BE2C (cell line): ENCODE measurements around the gene CHST11.
A peak's percentile ranks its signal among the peaks of the same experiment; 100 is the strongest.

Experiments used
- DNase-seq: peaks from one replicate; pipeline ENCODE4 v3.0.0-alpha.2; 2020
- H3K27me3 ChIP-seq: fragments of 250-450 bp; sonication (Bioruptor Pico); 2 replicates; pipeline ENCODE4 v1.5.1; 2020; ENCODE audit warnings: mild to moderate bottlenecking
- H3K36me3 ChIP-seq: fragments of 250-450 bp; sonication (Bioruptor Pico); 2 replicates; pipeline ENCODE4 v1.5.1; 2020; ENCODE audit warnings: mild to moderate bottlenecking
- H3K4me1 ChIP-seq: fragments of 250-450 bp; sonication (Bioruptor Pico); 2 replicates; pipeline ENCODE4 v1.5.1; 2020
- H3K4me3 ChIP-seq: 2 replicates; pipeline ENCODE4 v1.5.1; 2011; ENCODE audit warnings: low read depth, low read length
- H3K9me3 ChIP-seq: fragments of 250-450 bp; sonication (Bioruptor Pico); 2 replicates; pipeline ENCODE4 v1.5.1; 2020
- CTCF ChIP-seq: IDR thresholded peaks from 2 replicates; pipeline ENCODE4 v1.5.1; 2012; ENCODE audit warnings: mild to moderate bottlenecking, low read depth, low read length

The CHST11 gene

GRCh38 chr12:104667139-104667538, 210.4 kb downstream of the CHST11 start:
- Histone ChIP-seq H3K27me3 (no peaks in the 10 kb centered on the region), H3K9me3 (no peaks in the 10 kb centered on the region), H3K4me1 (peaks cover 56% of the 10 kb centered on the region), H3K4me3 (no peak overlapping the region), H3K36me3 (no peaks in the 10 kb centered on the region)
- TF ChIP-seq CTCF: no peak
- DNase-seq: no peak

DNA sequence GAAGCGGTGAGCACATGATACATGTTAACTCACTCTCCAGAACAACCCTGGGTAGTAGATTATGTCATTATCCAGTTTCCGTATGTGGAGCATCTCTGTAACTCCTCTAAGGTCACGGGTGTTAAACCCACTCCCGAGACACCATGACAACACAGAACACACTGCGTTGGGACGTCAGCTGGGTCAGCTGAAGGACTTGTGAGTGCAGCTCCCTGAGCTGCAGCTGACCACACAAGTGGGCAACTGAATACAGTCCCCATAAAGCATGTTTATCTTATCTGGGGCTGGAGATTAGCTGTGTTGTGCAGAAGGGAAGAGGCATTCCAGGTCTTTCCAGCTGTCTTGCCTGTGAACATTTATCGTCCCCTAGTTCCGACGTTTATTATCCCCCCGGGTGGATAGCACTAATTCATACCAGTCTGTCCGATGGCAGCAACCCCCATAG, 211.5 kb downstream of the CHST11 start:
- peak overlapping the region; percentile 34 for H3K4me3 ChIP-seq
- H3K9me3 ChIP-seq: no peaks in the 10 kb centered on the region
- peak; percentile 77 for DNase-seq
- peaks cover 62% of the 10 kb centered on the region for H3K4me1 ChIP-seq
- TF ChIP-seq CTCF: no peak; the same call in 1 of the 2 replicates
- H3K27me3 ChIP-seq: no peaks in the 10 kb centered on the region
- H3K36me3 ChIP-seq: no peaks in the 10 kb centered on the region

DNA sequence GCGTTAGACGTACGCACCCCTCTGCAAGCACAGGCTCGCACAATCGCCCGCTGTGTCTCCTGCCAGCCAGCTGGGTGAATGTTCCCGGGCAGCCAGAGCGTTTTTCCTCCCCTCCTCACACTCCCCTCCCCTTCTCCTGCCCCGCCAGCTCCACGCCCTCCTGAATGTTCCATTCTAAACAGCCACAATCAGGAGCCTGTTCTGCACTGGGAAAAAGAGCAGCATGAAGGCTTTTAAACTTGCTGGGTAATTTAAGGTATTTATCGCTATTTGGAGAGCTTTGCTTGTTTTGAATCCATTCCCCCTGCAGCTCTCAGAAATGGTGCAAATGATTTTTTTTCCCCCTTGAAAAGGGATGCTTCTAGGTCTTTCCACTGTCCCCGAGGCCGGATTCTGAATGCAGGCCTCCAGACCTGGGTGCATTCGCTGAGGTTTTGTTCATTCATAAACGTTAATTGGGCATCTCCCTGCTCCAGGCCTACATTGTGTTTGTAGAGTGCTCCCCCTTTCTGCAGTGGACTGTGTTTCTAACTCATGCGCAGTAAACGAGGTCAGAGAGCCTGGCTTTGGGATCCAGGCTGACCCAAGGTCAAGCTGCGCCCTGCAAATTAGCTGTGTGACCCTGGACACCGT, 212.5 kb downstream of the CHST11 start:
- peak overlapping the region; percentile 34 for H3K4me3 ChIP-seq
- peak; percentile 71 for DNase-seq
- H3K36me3 ChIP-seq: no peaks in the 10 kb centered on the region
- TF ChIP-seq CTCF: peak; percentile 50
- peaks cover 62% of the 10 kb centered on the region for H3K4me1 ChIP-seq
- no peaks in the 10 kb centered on the region for H3K27me3 ChIP-seq
- no peaks in the 10 kb centered on the region for H3K9me3 ChIP-seq

DNA sequence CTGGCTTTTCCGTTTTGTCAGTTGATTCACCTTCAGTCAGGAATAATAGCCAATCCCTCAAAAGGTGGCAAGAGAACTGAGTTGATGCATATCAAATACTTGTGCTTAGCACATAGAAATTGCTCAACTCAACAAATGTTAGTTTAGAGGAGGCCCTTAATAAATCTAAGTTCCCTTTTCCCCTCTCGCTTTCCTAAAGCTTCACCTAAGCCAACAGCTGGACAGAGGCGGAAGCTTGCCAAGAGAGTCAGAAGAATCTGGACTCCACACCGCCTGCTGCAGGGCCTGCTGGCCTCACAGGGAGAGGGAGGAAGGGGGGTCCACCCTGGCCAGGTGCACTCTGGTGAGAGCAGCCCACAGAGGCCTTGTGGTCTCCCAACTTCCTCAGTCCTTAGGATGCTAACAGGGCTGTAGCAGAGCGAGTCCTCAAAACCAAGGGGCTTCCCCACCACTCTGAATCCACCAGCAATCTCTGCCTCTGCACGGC, 213.1 kb downstream of the CHST11 start:
- H3K9me3 ChIP-seq: no peaks in the 10 kb centered on the region
- H3K27me3 ChIP-seq: no peaks in the 10 kb centered on the region
- DNase-seq: no peak
- H3K36me3 ChIP-seq: no peaks in the 10 kb centered on the region
- no peak for TF ChIP-seq CTCF
- H3K4me3 ChIP-seq: no peak overlapping the region
- H3K4me1 ChIP-seq: peaks cover 58% of the 10 kb centered on the region

DNA sequence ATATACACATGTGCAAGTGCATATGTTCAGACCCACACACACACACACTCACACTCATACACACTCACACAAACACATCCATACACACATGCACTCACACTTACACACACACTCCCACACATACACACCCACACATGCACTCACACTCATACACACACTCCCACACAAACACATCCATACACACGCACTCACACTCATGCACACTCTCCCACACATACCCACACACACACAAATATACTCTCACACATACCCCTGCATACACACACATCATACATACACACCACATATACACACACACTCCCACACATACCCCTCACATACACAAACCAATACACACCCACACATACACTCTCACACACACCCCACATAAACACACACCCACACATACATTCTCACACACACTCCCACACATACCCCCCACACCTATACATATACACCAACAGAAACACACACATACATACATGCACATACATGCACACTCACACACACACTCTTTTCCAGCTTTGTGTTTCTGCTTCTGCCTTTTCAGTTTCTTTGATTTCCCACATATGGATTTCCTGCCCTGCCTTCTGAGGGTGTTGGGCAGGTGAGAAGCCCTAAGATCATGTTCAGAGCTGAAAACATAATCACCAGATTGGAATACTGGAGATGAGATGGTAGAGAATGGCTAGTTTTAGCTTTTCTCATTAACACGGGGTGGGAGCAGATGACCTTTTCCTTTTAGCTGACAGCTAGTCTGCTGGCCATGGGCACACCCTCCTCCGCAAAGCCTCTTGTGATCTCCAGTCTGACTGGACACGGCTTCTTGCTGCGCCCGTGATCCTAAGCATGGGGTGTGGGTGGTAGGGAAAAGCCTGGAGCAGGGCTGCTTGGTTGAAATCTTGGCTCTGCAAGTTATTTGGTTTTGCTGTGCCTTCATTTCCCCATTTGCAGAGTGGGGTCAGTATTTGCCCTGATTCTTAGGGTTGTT, 214.0 kb downstream of the CHST11 start:
- H3K27me3 ChIP-seq: no peaks in the 10 kb centered on the region
- no peak for DNase-seq
- no peak overlapping the region for H3K4me3 ChIP-seq
- H3K9me3 ChIP-seq: no peaks in the 10 kb centered on the region
- no peaks in the 10 kb centered on the region for H3K36me3 ChIP-seq
- no peak for TF ChIP-seq CTCF
- peaks cover 56% of the 10 kb centered on the region for H3K4me1 ChIP-seq
